GM12865 (cell line): ENCODE data around the gene DGKZ.

Source experiments
- DNase-seq: peaks from one replicate; pipeline ENCODE4 v3.0.0; 2010; ENCODE audit warnings: low read depth
- H3K4me3 ChIP-seq: 2 replicates; pipeline ENCODE4 v1.5.1; 2011; ENCODE audit warnings: mild to moderate bottlenecking, low read depth, low read length, control low read depth
- CTCF ChIP-seq: IDR thresholded peaks from 2 replicates; pipeline ENCODE4 v1.5.1; 2011; ENCODE audit warnings: low read length, control low read depth, low read depth, inconsistent platforms; ENCODE audit not compliant: insufficient read depth; ENCODE audit errors: missing control alignments

The DGKZ gene

GRCh38 chr11:46393759-46394158 lies 46.5 kb downstream of the DGKZ start:
- no peak overlapping the region for H3K4me3 ChIP-seq
- no peak for DNase-seq
- TF ChIP-seq CTCF, result no peak

DNA sequence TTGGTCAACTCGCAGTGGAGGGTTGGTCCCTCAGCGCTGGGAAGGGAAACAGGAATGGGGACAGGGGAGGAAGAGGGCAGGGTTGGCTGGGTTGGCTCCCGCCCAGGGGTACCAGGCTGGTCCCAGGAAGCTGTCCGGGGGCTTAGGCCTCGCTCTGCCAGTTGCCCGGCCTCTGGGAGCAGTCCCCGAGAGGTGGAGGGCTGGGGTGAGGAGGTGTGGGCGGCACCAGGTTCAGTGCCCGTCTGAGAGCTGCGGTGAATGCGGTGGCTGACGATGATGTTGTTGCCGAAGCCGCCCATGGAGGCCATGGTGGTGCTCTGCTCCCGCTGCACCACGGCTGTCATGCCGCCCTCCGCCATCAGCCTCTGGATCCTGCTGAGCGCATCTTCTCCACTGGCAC lies 50.3 kb downstream of the DGKZ start:
- DNase-seq, result no peak
- no peak overlapping the region for H3K4me3 ChIP-seq
- no peak for TF ChIP-seq CTCF

GRCh38 chr11:46402957-46403902 lies 56.0 kb downstream of the DGKZ start:
- no peak for TF ChIP-seq CTCF
- DNase-seq, result no peak
- H3K4me3 ChIP-seq, result no peak overlapping the region

- H3K4me3 ChIP-seq, result no peak overlapping the region
- DNase-seq, result no peak
- TF ChIP-seq CTCF, result no peak
Measured at GRCh38 chr11:46404476-46405017, 57.3 kb downstream of the DGKZ start.

DNA sequence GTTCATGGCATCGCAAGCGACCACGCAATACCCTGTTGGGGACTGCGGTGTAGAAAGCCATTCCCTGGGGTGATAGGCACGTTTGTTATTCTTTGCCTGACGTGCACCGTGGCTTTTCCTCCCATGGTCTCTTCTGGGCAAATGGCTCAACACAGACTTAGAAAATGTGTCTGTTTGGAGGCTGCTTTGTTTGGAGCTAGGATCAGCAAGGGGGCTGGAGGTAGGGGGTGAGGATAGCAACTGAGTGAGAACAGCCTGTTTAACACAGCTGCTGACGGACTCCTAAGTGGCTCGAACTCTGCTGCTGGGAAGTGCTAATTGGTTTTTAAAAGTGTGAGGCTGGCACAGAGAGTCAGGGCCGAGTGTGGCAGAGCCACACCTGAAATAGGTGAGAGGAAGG lies 60.4 kb downstream of the DGKZ start:
- DNase-seq, result no peak
- no peak for TF ChIP-seq CTCF
- H3K4me3 ChIP-seq, result no peak overlapping the region

- DNase-seq, result no peak
- H3K4me3 ChIP-seq, result no peak overlapping the region
- TF ChIP-seq CTCF, result no peak
Measured at GRCh38 chr11:46408407-46408986, 61.2 kb downstream of the DGKZ start.
